Thyroid gland (tissue), 4 donors: ENCODE data around the gene POC1A.

Experiments used
- POLR2A ChIP-seq, 2 donors: fragments of 450-650 bp; IDR thresholded peaks; one replicate each; pipeline ENCODE4 v1.6.1; 2017; ENCODE audit warnings: antibody characterized with exemption in 2 of 2, mild to moderate bottlenecking in 2 of 2, moderate library complexity in 1 of 2
- TF ChIP-seq, protein P1 (sequence below), 6 experiments: fragments of 200-600 bp in 3 of 6; fragments of 450-650 bp in 3 of 6; sonication (generic) in 3 of 6; IDR thresholded peaks; one replicate each; pipeline ENCODE4 v1.5.1; 2016 to 2019; ENCODE audit warnings: antibody characterized with exemption in 6 of 6, mild to moderate bottlenecking in 2 of 6, inconsistent platforms in 1 of 6, moderate library complexity in 1 of 6

DNA sequence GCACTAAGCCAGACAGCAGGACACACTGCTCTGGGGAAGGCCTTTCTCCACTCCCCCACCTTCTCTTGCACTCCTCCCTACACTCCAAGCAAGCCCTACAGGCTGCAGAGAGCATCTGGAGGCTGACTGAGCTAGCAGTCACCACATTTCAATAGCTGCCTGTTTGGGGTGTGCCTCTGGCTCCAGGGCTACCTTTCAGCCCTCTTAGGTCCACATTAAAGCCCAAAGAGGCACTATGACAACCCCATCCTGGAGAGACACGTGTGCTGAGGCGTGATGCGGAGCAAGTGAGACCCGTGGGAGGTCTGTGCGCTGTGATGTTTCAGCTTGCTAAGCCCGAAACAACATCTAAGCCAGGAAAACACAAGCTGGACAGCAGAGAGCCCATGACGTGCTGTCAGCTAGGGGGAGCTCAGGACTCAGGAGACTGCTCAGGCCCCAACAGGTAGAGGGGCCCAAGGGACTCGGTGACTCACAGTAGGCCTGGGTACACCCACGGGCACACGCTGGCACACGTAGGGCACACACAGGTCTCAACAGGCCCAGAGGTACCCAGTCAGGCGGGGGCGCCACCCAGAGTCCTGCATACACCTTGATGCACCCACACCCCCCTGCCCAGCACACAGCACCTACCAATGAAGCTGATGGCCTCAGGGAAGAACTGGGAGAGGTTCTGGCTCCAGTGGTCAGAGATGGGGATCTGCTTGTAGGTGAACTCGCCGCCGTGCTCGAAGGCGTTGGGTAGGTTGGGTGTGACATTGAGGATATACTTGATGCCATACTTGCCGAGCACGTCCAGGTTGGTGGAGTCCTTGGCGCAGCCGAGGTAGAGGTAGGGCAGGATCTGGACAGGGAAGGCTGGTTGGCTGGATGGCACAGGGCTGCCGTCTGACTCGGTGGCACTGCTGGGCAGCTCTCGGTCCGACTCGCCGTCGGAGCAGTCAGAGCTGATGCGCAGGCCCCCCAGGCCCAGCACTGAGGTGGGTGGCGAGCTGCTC, 100.6 kb downstream of the POC1A start:
- TF ChIP-seq, protein P1, sequence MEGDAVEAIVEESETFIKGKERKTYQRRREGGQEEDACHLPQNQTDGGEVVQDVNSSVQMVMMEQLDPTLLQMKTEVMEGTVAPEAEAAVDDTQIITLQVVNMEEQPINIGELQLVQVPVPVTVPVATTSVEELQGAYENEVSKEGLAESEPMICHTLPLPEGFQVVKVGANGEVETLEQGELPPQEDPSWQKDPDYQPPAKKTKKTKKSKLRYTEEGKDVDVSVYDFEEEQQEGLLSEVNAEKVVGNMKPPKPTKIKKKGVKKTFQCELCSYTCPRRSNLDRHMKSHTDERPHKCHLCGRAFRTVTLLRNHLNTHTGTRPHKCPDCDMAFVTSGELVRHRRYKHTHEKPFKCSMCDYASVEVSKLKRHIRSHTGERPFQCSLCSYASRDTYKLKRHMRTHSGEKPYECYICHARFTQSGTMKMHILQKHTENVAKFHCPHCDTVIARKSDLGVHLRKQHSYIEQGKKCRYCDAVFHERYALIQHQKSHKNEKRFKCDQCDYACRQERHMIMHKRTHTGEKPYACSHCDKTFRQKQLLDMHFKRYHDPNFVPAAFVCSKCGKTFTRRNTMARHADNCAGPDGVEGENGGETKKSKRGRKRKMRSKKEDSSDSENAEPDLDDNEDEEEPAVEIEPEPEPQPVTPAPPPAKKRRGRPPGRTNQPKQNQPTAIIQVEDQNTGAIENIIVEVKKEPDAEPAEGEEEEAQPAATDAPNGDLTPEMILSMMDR (IDR thresholded peaks at IDR 0.05) = peak in 1 of 6 experiments; percentile 11
- TF ChIP-seq POLR2A (IDR thresholded peaks at IDR 0.05) = no peak
